DMS153 treated with DMSO at 0.1 percent for 48 hours (cell line): ENCODE results near the gene OST4.
A peak's percentile ranks its signal among the peaks of the same experiment; 100 is the strongest.

Source experiments
- DNase-seq: peaks from one replicate; lab custom pipeline; 2025; ENCODE audit not compliant: unreplicated experiment; lab: John Stamatoyannopoulos, UW

The OST4 gene

DNA sequence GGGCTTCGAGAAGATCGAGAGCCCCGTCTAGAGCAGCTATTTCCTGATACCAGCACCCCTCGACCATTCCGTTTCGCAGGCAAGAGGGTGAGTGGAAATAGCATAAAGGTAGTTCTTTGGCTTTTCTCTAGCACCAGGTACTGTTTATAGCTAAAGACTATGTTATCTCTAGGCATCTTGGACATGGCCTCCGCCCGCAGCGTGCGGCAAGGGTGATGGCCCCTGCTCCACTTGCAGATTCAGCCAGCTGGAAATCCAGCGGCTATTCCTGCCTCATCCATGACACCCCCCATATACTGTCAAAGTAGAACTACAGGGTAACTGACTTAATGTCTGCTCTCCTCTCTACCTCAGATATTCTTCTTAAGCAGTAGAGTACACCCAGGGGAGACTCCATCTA, 16.7 kb downstream of the OST4 start:
- no peak for DNase-seq

DNA sequence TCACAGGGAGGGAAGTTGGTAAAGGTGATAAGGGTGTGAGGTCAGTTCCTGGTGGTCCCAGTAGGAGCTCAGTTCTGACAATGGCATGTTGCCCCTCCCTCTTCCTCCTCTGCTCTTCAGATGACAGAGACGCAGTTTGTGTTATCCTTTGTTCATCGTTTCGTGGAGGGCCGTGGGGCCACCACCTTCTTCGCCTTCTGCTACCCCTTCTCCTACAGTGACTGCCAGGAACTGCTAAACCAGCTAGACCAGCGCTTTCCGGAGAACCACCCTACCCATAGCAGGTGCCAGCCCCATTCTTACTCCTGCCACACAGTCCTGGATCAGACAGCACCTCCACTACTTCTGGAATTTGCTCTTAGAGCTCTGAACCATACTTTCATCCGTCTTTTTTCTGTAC, 17.7 kb downstream of the OST4 start:
- DNase-seq = no peak

DNA sequence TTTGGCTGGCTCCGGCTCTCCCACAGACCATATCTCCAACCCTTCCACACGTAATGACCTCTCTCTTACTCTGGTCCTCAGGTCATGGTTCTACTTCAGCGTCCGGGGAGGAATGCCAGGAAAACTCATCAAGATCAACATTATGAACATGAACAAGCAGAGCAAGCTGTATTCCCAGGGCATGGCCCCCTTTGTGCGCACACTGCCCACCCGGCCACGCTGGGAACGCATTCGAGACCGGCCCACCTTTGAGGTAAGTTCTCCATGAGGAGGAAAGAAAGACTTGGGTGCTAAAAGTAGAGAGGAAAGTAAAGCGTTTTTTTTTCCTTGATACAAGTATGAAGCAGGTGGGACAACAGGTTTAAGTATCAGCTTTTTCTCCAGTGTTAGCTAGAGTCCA, 18.1 kb downstream of the OST4 start:
- DNase-seq = no peak

DNA sequence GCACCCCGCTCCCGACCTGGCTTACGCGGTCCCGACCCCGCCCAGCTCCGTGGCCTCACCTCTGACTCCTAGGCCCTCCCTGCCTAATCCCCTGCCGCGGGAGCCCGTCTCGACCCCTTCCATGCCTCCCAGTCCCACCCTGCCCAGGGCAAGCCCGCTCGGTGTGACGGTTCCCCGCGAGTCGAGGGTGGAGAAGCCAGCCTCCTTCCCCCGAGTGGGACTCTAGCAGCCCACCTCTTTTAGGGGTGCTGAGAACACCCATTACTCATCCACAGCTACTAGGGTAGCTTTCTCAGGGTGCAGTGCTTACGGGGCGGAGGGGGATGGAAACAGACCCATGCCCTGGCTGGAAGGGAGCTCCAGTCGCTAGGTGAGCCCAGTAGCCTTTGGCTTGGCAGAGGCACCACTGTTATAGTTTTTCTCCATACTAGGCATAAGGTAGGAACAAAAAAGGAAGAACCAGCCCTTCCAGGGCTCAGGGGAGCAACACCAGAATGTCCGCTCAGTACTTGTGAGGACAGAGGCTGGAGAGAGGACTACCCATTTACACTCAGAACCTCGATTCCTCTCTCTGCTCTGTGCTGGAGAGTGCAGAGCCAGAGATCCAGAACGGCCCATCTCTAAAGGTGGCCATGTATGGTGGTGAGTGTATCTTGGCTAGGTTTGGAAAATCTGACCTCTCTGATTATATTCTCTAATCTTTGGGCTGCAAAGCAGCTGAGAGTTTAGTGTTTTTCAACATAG, 19.4 kb downstream of the OST4 start:
- DNase-seq = no peak

DNA sequence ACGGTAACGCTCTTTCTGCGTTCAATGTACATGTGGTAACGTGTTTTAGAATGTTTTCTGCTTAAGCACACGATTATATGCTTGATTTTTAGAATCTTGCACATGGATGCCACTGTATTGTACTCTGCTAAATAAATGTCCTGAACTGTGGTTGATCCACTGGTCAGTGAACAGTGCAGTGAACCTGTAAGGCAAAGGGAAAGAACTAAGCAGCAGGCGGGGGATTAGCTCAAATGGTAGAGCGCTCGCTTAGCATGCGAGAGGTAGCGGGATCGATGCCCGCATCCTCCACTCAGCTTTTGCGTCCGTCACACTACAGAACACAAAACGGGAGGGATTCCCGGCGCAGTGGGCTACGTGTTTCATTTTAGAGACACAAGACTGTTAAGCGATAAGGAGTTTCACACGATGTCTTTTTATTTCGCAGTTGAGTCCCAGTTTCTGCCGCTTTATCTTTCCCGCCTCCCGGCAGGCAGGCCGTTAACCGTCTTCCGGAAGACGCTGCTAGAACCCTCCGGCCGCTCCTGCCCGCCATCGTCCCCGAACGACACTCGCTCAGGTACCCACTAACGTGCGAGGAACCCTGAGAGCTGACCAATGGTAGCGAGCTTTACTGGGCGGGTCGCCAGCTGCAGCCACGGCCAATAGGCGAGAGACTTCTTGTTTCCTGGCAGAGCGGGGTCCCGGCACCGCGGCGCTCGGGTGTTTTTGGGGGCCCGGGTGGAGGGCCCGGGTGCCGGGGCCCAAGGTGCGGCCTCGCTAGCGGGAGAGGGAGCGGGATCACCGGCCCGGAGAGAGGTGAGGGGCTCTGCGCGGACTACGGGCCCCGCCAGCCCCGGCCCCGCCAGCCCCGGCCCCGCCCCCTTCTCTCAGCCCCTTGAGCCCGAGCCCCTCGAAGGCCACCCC, 20.2 kb downstream of the OST4 start, which contains the start of gene AGBL5:
Gene AGBL5 (plus strand): TSS at position 673 of the 906 bp plus-strand sequence. CDS start 1,291 bp downstream, outside the sequence.
- DNase-seq = peak; percentile 87

DNA sequence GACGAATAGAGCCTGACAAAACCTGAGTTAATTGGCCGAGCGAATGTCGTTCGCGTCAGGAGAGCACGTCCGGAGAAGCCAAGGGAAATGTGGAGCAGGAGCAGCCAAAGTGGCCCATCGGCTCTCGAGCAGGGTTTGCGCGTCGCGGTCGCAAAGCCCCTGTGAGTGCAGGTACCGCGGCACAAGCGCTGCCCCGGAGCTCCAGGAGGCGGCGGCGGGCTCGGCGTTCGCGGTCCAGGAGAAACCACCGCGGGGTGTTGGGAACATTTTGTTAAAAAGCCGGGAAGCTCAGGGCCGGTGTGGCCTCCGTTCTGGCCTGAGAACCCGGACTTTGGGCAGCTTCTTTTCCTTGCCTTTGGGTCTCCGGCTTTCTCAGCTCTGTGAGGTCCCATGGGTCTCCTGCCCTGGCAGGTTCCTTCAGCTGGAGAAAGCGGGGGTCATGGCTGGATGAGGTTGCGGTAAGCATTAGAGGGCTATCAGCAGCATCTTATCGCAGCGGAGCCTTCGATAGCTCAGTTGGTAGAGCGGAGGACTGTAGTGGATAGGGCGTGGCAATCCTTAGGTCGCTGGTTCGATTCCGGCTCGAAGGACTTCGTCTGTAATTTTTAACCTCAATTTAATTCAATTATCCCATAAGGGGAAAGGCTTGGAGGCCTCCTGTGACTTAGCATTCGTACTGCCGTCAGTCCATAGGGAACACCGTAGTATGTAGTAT, 21.0 kb downstream of the OST4 start:
- peak; percentile 87 for DNase-seq

DNA sequence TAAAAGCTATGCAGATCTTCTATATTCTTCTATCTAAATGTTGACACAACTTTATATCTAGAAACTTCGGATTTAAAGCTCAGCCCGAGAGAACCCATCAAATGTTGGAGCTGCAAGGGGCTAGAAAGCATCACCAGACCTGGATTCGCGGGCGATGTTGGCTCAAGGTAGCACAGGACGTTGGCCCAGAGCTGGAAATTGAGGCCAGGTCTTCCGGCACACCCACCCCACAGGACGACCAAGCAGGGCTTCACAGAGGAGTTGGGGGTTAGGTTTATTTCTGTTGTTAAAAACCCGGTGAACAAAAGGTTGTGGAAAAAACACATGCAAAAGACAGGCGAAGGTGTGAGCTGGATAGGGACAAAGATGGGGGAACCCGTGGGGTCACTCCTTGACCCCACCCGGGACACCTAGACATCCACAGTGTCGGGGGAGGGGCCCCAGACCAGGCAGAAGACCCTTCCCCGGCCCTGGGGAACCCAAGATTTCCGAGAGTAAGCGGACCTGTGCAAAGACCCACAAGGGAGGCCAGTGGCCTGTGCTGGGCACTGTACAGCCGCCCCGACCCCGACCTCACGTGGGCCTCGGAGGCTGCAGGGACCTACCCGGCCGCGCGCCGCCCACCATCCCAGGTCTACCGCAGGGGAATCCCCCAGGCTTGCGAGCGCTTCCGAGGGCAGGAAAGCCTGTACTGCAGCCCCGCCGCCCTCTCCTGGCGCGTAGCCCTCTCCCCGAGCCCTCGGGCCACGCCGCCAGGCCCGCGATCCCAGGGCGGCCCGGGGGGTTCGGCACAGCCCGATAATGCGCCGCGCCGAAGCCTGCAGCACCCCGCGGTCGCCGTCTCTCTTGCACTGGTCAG, 21.8 kb downstream of the OST4 start:
- DNase-seq = no peak

DNA sequence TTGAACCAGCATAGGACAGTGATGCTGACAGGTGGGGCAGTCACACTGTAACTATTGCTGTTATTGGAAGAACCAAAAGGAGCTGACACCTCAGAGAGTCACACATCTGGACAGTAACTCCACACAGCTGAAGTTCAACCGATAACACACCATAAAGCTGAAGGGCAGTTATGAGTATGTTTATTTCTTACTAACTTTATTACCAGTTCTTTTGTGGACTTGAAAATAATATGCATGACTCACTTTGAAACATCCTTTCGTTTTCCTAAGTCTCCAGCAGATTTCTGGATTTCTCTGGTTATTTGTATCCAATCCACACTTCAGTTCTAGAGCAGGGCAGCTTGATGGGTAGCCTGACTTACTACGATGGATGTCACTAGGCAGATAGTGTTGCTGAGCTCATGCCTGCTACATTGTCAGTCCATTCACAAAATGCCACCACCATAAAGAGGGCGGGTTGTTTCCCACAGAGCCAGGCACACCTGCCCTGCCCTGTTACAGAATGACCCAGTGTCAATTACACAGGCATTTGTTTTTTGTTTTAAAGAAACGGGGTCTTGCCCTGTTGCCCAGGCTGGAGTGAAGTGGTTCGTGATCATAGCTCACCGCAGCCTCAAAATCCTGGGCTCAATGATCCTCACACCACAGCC, 28.3 kb downstream of the OST4 start:
- no peak for DNase-seq

DNA sequence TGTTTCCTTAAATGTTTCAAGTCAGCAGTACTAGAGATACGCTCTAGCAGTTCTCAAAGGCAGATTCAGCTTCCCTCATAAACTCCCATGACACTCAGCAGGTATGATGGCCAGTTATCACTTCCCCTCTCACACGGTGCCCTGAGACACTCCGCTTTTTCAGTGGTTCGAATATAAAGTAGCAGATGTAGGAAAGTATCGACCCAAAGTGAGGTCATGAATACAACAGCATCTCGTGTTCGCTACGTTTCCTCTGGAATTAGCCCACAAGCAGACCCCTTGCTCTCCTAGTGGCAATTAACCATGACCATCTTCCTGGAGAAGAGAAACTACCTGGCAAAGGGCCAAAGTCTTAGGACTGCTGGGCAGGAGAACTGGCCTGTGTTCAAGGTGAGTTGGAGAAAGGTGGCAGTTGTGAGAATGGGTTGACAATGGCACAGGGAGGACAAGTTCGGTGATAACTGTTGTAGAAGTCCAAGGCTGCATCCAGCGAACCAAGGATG, 29.2 kb downstream of the OST4 start:
- no peak for DNase-seq

DNA sequence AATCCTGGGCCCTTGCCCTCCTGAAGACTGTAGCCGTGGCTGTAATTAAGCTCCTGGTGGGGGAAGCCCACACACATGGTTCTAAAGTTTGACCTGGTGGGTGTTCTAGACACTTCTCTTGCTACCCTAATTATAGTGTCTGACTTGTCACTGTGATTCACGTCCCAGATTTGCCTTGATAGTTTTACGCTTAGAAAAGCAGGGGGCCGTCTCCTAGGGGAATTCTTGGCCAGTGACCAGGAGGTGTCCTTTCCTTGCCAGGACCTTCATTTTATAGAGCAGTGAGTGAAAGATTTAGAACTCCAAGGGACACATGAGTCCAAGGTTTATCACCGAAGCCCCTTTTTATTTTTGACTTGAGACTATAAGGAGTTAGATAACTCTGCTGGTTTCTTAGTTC, 29.7 kb downstream of the OST4 start:
- no peak for DNase-seq

DNA sequence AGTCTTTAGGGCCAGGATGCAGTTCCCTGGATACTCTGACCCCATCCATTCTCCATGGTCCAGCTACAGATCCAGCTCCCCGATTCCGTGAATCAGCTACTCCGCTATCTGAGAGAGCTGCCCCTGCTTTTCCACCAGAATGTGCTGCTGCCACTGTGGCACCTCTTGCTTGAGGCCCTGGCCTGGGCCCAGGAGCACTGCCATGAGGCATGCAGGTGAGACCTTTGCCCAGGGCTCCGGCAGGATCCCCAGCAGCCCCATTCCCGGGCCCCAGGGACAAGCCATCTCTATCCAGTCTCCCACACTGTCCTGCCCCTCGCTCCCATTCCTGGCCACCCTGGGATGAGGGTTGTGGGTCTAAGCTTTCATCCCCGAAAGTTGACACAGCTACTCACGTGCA, 31.2 kb downstream of the OST4 start:
- no peak for DNase-seq

DNA sequence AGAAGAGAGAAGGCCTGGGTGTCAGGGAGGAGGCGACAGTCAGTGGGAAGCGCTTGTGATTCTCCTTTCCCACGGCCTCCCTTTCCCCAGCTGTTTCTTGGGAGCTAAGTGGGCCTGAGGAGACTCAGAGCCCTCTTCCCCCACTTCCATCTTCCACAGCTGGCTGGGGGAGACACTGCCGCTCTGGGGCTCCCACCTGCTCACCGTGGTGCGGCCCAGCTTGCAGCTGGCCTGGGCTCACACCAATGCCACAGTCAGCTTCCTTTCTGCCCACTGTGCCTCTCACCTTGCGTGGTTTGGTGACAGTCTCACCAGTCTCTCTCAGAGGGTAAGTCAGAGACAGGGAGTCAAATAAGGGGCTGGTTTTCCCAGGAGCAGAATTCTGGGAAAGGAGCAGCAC, 31.6 kb downstream of the OST4 start:
- DNase-seq = no peak

DNA sequence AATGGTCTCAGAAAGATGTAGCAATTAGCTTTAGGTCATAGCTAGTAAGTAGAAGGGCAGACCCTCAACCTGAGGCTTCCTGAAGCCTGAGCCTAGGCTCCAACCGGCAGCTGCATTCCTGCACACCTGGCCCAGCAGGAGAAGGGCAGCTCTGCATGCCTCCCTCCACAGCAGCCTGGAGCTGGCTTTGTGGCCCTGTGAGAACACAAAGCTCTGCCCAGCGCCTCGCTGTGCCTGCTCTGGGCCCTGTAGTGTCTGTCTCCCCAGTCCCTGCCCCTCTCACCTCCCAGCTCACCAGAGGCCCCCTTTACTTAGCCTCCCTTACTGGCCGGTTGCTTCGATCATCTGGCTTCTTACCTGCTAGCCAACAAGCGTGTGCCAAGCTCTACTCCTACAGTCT, 32.0 kb downstream of the OST4 start:
- DNase-seq = no peak

DNA sequence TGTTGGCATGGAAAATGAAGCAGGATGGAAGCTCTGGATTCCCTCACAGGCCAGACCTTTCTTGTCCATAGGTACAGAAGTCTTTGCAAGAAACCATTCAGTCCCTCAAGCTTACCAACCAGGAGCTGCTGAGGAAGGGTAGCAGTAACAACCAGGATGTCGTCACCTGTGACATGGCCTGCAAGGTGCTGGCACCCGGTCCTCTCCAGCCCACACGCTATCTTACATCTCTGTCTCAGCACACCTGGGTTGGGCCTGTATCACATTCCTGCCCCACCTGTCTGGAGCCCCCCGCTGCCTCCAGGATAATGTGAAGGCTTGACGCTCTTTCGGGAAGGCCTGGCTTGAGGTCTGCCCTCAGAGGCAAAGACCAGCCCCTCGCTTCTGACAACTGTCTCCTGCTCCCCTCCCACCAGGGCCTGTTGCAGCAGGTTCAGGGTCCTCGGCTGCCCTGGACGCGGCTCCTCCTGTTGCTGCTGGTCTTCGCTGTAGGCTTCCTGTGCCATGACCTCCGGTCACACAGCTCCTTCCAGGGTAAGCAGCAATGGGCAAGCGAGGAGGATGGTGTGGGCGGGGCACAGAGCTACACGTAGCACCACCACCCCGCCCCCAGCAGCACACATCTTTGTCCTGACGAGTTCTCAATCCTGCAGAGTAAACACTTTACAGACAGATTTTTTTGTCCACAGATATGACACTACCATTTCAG, 32.7 kb downstream of the OST4 start:
- DNase-seq = no peak

DNA sequence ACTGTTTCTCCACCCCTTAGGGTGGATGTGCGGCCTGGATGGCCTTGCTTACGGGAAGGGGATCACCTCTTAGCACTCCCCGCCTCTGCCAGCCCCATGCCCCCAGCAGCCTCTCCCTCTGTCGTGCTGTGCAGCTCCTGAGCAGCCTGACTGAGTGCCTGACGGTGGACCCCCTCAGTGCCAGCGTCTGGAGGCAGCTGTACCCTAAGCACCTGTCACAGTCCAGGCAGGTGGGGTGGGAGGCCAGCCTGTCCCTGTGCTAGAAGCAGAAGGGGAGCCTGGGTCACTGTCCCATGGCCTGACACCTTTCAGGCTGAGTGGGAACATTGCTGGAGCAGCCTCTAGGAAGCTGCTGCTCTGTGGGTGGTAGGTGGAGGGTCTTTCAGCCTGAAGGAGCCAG, 33.4 kb downstream of the OST4 start:
- DNase-seq = no peak

DNA sequence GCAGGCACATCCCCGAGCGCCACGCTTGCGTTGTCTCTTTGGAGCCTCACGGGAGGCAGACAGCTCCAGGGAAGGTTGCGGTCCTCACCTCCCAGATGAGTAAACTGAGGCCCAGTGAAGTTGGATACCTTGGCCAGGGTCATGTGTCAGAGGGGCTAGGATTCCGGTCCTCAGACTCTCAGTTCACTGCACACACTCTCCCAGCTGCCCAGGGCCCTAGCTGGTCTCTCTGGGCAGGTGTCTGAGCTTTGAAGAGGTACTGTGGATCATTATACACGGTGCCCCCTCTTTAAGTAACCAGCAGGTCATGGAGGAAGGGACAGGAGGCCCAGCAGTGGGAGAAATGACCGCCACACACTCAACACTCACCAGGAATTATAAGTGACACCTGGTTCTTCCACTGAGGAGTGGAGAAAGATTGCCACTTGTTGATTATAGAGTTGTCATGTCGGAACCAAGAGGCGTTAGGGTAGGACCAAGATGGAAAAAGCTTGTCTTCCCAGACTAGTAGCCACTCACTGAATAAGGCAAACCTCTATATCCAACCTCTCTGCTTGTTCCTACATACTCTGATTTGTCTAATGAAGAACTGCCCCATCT, 38.1 kb downstream of the OST4 start:
- no peak for DNase-seq

DNA sequence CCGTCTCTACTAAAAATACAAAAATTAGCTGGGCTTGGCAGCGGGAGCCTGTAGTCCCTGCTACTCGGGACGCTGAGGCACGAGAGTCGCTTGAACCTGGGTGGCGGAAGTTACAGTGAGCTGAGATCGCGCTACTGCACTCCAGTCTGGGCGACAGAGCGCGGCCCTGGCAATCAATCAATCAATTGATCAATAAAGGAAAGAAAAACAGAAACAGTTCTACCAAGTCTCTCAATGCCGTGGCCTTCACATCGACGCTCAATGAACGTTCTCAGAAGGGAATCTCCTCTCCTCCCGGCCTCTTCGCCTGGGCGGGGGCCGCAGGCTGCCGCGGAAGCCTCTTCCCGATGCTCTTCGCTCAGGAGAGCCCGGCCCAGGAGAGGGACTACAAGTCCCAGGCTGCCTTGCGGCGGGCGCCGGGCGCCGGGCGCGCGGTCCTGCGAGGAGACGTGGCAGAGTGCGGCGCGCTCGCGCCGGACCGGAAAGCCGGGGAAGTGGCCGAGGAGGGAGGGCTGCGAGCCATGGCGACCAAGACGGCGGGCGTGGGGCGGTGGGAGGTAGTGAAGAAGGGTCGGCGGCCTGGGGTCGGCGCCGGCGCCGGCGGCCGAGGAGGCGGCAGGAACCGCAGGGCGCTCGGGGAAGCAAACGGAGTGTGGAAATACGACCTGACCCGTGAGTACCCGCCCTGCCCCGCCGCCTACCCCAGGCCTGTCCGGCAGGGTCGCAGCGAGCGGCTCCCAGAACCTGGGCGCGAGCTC, 38.8 kb downstream of the OST4 start, which contains the start of gene TMEM214:
Gene TMEM214 (plus strand): TSS at position 471 of the 758 bp plus-strand sequence. CDS start 51 bp downstream, at position 522.
- DNase-seq = peak; percentile 67

DNA sequence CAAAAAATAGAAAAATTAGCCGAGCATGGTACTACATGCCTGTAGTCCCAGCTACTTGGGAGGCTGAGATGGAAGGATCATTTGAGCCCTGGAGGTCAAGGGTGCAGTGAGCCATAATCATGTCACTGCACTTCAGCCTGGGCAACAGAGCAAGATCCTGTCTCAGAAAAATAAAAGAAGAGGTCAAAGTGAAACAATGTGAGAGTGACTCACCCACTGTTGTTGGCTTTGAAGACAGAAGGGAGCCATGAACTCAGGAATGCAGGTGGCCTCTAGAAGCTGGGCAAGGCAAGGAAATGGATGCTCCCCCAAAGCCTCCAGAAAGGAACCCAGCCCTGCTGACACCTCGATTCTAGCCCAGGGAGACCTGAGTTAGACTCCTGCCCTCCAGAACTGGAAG, 42.4 kb downstream of the OST4 start:
- no peak for DNase-seq
